HAP-1 (cell line): ENCODE data around the gene TRIM22.

ENCODE experiments used
- DNase-seq, 2 experiments: peaks; one replicate each; pipeline ENCODE4 v3.0.0-alpha.2; 2016 to 2020; ENCODE audit warnings: low spot score in 2 of 2
- H3K27me3 ChIP-seq: fragments of 250-450 bp; sonication (Bioruptor Pico); 2 replicates; pipeline ENCODE4 v1.5.1; 2020; ENCODE audit warnings: low read depth, mild to moderate bottlenecking, moderate library complexity
- H3K36me3 ChIP-seq: fragments of 250-450 bp; sonication (Bioruptor Pico); replicated peaks from 2 replicates; pipeline ENCODE4 v1.5.1; 2020; ENCODE audit warnings: mild to moderate bottlenecking
- H3K4me1 ChIP-seq: fragments of 250-450 bp; sonication (Bioruptor Pico); 2 replicates; pipeline ENCODE4 v1.5.1; 2020; ENCODE audit warnings: mild to moderate bottlenecking
- H3K4me3 ChIP-seq: fragments of 250-450 bp; sonication (Bioruptor Pico); 2 replicates; pipeline ENCODE4 v1.5.1; 2020; ENCODE audit warnings: mild to moderate bottlenecking, moderate library complexity
- H3K9me3 ChIP-seq: fragments of 250-450 bp; sonication (Bioruptor Pico); 2 replicates; pipeline ENCODE4 v1.5.1; 2020; ENCODE audit warnings: mild to moderate bottlenecking, moderate library complexity
- in situ Hi-C: fragments of 300-500 bp; cut with MboI; formaldehyde crosslinking; loops from 3 replicates; pipeline ENCODE4 v1.14.3; 2020; ENCODE audit warnings: low sequenced_read_pairs, inconsistent platforms, mixed read lengths

The TRIM22 gene

GRCh38 chr11:5737091-5737490, 47.5 kb downstream of the TRIM22 start:
- H3K4me1 ChIP-seq, result no peaks in the 10 kb centered on the region
- no peaks in the 10 kb centered on the region for H3K36me3 ChIP-seq
- no peaks in the 10 kb centered on the region; the same call in 1 of the 2 replicates for H3K27me3 ChIP-seq
- H3K4me3 ChIP-seq, result no peak overlapping the region
- no peaks in the 10 kb centered on the region for H3K9me3 ChIP-seq
- DNase-seq, result no peak
- in situ Hi-C loops, result no loop called here

GRCh38 chr11:5737670-5738392, 48.2 kb downstream of the TRIM22 start:
- Histone ChIP-seq H3K27me3 (peaks cover 3% of the 10 kb centered on the region; the same call in 1 of the 2 replicates), H3K9me3 (no peaks in the 10 kb centered on the region), H3K4me1 (no peaks in the 10 kb centered on the region), H3K36me3 (no peaks in the 10 kb centered on the region), H3K4me3 (no peak overlapping the region)
- in situ Hi-C loops, result no loop called here
- DNase-seq, result no peak

- no peak for DNase-seq
- H3K27me3 ChIP-seq, result peaks cover 3% of the 10 kb centered on the region; the same call in 1 of the 2 replicates
- H3K36me3 ChIP-seq, result no peaks in the 10 kb centered on the region
- H3K9me3 ChIP-seq, result no peaks in the 10 kb centered on the region
- H3K4me3 ChIP-seq, result no peak overlapping the region
- H3K4me1 ChIP-seq, result no peaks in the 10 kb centered on the region
- in situ Hi-C loops, result no loop called here
Measured at GRCh38 chr11:5738431-5738830, 48.8 kb downstream of the TRIM22 start.

GRCh38 chr11:5746614-5747013, 57.0 kb downstream of the TRIM22 start:
- Histone ChIP-seq H3K27me3 (0 out of 2 replicates have a peak, but pooled peaks cover 3% of the 10 kb centered on the region), H3K4me1 (no peaks in the 10 kb centered on the region), H3K4me3 (no peak overlapping the region), H3K9me3 (no peaks in the 10 kb centered on the region), H3K36me3 (no peaks in the 10 kb centered on the region)
- in situ Hi-C loops, result no loop called here
- DNase-seq, result no peak

GRCh38 chr11:5749836-5750235, 60.2 kb downstream of the TRIM22 start:
- in situ Hi-C loops, result no loop called here
- no peak overlapping the region for H3K4me3 ChIP-seq
- no peaks in the 10 kb centered on the region for H3K9me3 ChIP-seq
- no peaks in the 10 kb centered on the region for H3K27me3 ChIP-seq
- no peaks in the 10 kb centered on the region for H3K4me1 ChIP-seq
- no peak for DNase-seq
- no peaks in the 10 kb centered on the region for H3K36me3 ChIP-seq

GRCh38 chr11:5753943-5754342, 64.4 kb downstream of the TRIM22 start, which contains the start of gene OR52N4:
TSS of gene OR52N4 (plus strand) at chr11:5754243. CDS start at chr11:5754741, 498 bp downstream.
- Histone ChIP-seq H3K4me1 (no peaks in the 10 kb centered on the region), H3K36me3 (no peaks in the 10 kb centered on the region), H3K9me3 (no peaks in the 10 kb centered on the region), H3K27me3 (0 out of 2 replicates have a peak, but pooled peaks cover 2% of the 10 kb centered on the region), H3K4me3 (no peak within 1 kb of the TSS)
- DNase-seq, result no peak
- in situ Hi-C loops, result no loop called here
